Suprapubic skin (tissue), 3 donors: ENCODE data around the gene TBC1D14.

Source experiments
- CTCF ChIP-seq, 2 donors: fragments of 200-600 bp in 1 of 2; fragments of 450-650 bp in 1 of 2; sonication (generic) in 1 of 2; IDR thresholded peaks; one replicate each; pipeline ENCODE4 v1.5.1; 2016 to 2019; ENCODE audit warnings: antibody characterized with exemption in 2 of 2, mild to moderate bottlenecking in 1 of 2, moderate library complexity in 1 of 2
- EP300 ChIP-seq: sonication (generic); formaldehyde crosslinking; IDR thresholded peaks from one replicate; pipeline ENCODE4 v1.6.1; 2017; ENCODE audit warnings: antibody characterized with exemption

- no peak for TF ChIP-seq CTCF (IDR thresholded peaks at IDR 0.05)
- no peak for TF ChIP-seq EP300
These were observed 92.7 kb downstream of the TBC1D14 start for GRCh38 chr4:7002336-7002735.
